Cardiac septum (tissue), 1 donor: ENCODE results near the gene TMEM179. TPM values are rescaled to one million over a fixed set of nuclear protein-coding genes. Genes with fewer than 3 reads are reported as not detected.
"Not testable (repeated sequence)": the region's sequence is repeated elsewhere in the genome, so short reads cannot be mapped to it uniquely, and the experiment has no call there.

ENCODE experiments used
- DNase-seq: peaks from one replicate; pipeline ENCODE4 v3.0.0-alpha.2; 2020; ENCODE audit warnings: low spot score
- intact Hi-C: fragments of 100-400 bp; cut with DNase I; formaldehyde crosslinking; loops from one replicate; pipeline ENCODE4 v1.14.0; 2022
- total RNA-seq: library from RNA; stranded (reverse); fragmentation: NEBNext Ultra II Directional; extraction: Animal tissue kit (Norgen Biotek cat#: 25700); gene quantifications from one replicate; pipeline ENCODE4 v1.2.1, GENCODE V29; 2021
- donor health status: DM: no; HTN: no; CAD: no.

TMEM179 gene
- total RNA-seq, 1 donor from 2014 or later: 0.89 TPM

DNA sequence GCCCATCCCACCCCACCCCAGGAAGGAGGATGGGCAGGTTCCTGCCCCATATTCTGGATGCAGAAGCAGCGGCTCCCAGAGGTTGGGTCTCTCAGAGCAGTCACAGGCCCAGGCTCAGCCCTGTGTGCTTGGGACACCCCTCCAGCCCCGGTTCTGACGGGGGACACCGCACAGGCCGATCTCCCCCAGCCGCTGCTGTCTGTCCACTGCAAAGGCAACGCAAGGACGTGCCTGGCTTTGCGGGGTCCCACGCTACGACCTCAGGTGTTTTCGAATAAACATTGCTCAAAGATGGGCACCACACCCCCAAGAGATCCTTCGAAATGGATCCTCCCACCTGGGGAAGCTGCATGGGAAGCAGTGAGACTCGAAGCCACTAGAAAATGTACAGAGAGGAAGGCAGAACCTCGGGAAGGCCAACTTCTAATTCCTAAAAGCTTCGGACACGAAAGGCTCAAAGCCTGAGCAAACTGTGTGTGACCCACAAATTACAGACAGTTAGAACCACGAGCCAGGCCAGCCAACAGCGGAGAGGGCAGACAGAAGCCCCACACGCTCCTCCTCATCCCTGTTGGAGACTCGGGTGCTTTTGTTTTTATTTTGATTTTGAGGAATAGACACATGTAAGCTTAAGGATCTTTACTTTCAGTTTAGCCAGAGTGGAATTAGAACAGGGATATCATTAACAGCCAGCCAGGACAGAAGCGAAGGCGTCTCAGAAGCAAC, 14.2 kb downstream of the TMEM179 start:
- no peak for DNase-seq
- intact Hi-C loops: no loop called here

DNA sequence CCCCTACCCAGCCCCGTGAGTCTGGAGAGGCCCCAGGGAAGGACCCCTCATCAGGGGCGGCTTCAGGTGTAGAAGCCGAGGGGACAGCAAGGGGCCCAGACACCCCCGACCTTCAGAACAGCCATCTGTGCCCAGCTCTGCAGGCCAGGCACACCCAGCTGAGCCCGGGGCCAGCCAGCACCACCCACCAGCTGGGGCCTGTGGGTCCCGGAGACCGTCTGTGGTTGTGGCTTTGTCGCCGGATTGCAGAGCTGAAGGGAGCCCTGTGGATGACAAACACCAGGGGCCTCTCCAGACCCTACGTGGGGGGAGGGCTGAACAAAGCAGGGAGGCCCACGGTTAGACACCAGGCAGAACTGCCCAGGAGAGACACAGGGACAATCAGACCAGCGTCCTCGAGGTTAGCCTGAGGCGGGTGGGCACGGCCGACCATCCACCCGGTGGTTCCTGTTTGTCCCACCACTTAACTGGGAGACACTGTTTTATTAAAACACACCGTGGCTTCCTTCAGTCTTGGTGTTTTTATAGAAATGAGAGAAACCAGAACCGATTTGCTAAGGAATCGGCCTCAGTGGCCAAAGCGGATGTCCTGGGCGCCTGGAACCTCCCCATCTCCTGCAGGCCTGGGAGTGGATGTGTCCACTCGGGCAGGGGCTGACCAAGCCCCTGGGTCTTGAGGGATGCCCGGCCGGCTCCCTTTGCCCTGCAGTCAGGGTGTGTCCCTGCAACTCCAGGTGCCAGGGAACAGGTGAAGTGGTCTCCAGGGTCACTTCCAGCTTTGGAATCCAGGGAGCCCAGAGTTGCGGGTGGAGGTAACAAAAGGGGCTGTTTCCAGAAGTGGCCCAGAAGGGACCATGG, 15.0 kb downstream of the TMEM179 start:
- intact Hi-C loops: loop anchor here (10.0 kb wide), 1 partner anchor 135 kb away; the partner anchor contains the start of gene ADSS1
- DNase-seq: no peak

DNA sequence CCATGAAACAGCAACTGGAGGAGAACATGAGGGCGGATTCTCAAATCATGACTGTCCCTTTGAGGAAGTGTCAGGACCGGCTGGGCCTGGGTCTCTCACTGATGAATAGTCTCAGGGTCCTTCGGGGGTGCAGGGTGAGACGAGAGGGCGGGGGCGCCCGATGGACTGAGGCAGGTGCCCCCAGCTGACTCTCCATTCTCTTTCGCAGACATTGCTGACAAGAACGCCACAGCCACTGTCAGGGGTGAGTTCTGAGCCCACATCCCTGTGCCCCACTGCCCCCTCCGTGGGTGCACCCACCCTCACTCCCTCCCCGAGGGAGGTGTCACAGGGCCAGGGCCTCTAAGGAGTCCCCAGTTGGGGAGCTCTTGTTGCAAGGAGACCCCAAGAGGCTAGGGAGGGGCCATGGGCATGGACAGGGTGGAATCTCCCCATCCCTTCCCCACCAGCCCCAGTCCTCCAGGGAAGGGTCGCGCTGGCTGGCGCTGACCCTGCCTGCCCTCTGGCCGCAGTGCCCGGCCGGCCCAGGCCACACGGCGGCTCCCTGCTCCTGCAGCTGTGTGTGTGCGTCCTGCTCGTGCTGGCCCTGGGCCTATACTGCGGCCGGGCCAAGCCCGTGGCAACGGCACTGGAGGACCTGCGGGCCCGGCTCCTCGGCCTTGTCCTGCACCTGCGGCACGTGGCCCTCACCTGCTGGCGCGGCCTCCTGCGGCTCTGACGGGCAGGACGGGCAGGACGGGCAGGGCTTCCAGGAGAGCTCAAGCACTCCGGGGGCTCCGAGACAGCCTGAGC, 16.3 kb downstream of the TMEM179 start:
- intact Hi-C loops: loop anchor here (10.0 kb wide), 1 partner anchor 137 kb away; the partner anchor contains the start of gene ADSS1
- DNase-seq: no peak

DNA sequence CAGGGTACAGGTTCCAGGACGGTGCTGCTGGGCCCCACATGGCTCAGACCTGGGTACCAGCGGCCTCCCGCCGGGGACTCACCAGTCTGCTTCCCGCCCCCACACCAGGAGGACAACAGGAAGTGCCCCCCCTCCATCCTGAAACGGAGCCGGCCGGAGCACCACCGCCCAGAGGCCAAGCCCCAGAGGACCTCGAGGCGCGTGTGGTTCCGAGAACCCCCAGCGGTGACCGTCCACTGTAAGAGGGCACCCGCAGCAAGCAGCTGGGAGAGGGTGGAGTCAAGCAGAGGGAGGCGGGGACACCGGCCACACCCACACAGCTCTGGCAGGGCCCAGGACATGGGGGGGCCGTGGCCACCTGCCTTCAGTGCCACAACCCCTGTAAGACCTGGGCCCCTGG, 16.9 kb downstream of the TMEM179 start:
- intact Hi-C loops: loop anchor here (10.0 kb wide), 1 partner anchor 137 kb away; the partner anchor contains the start of gene ADSS1
- no peak for DNase-seq

DNA sequence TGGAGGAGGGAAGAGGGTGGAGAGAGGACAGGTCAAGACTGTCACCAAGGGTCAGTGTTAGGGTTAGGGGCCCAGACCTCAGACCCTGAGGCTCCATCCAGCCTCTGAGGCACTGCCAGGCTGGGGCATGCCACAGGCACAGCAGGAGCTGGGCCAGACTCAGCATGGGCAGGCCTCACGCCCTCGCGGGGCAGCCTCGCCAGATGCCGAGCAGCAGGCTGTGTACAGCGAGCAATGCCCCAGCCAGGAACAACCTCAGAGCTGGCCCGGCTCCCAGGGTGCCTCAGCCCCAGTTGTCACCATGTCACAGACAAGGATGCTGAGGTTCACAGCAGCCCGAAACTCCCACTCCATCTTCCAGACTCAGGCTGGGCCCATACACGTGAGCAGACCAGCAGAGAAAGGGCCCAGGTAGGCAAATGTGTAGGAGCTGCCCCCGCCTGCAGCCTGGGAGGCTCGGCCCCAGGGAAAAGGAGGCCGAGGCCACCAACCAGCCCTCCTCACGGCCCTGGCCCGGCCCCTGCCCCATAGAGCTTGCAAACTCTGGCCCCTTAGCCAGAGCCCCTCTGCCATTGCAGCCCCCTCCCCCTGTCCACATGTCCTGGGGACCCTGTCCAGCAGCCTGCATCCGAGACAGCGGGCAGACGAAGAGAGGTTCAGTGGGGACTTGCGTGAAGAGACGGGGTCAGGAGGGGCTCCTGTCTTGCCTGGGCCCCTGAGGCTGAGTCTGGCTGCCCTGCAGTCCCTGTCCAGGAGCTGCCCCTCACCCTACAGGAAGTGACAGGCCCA, 17.5 kb downstream of the TMEM179 start:
- intact Hi-C loops: loop anchor here (10.0 kb wide), 1 partner anchor 138 kb away; the partner anchor contains the start of gene ADSS1
- DNase-seq: peak; percentile 91

DNA sequence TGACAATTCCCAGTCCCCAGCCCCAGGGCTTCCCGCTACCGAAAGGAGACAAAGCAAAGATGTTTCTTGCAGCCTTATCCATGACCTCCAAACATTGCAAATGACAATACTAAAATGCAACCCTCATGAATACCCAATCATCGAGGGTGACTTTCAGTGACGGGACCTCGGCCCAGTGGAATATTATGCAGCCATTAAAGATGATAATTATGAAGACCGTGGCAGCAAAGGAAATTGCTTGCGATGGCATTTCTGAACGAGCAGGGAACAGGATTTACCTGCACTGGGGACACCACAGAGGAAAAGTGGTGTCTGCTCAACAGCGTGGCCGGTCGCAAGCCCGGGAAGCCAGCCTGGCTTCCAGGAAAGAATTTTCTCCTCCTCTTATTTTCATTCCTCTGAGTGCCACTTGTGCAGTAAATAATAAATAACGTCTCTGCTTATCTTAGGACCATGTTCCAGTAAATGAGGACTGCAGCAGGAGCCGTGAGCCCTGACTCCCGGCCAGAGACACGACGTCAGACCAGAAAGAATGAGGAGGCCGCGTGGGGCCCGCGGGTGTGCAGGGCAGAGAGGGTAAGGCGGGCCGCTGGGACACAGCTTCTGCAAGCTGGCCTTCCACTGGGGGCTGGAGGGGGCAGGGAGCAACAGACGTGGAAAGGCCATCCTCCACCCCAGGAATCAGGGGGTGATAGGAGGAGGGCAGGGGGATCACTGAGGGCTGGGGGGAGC, 18.4 kb downstream of the TMEM179 start:
- DNase-seq: no peak
- intact Hi-C loops: loop anchor here (10.0 kb wide), 1 partner anchor 139 kb away; the partner anchor contains the start of gene ADSS1

DNA sequence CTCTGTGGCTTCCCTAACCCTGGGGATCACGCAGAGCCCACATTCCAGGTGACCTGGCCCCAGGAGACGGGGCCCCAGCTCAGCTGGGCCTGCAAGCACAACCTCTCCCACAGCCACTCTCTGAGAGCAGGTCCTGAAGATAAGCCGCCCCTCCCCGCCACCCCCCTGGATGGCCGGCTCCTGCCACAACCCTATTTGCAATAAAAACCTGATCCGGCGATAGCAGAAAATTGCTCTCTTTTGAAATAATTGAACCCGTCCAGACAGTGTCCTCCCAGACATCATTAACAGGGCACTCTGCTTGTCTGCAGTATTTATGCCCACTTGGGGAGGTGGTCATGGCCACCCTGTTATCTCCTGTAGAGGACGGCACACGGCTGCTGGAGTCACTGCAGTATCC, 20.0 kb downstream of the TMEM179 start:
- intact Hi-C loops: loop anchor here (5.0 to 10.0 kb wide), 2 partner anchors 140 to 497 kb away; partner anchors contain the start of genes ADSS1 and ASPG
- no peak for DNase-seq

DNA sequence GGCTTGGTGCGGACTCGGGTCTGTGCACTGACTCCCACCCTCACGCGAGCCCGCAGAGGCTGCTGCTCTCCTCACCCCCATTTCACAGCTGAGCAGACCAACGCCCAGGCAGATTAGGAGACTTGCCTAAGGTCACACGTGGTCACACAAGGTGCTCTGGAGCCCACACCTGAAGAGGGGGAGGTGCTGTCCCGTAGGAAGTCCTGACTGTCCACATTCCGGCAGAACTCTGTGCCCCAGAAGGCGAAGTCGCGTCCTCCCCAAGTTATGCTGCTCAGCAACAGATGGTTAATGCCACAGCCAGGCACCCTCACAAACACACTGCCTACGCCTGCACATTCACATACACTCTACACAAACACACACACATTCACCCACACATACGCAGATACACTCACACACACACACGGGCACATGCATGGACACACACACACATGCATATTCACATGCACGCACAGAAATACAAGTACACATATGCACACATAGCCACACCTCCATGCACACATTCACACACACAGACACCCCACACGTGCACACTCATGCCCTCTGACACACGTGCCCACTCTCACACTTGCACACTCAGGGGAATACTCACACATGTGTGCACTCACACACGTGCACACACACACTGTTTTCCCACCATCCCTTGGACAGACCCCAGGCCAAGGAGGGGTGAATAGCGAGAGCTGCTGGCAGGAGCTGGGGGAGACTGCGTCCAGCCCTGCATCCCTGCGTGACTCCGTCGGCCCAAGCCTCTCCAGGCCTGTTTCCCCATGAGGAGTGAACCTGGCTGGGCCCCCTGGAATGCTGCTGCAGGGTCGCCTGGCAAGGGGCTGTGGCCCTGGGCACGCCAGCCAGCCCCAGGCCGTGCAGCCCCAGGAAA, 20.9 kb downstream of the TMEM179 start:
- intact Hi-C loops: loop anchor here (5.0 to 10.0 kb wide), 2 partner anchors 141 to 496 kb away; partner anchors contain the start of genes ADSS1 and ASPG
- DNase-seq: no peak

DNA sequence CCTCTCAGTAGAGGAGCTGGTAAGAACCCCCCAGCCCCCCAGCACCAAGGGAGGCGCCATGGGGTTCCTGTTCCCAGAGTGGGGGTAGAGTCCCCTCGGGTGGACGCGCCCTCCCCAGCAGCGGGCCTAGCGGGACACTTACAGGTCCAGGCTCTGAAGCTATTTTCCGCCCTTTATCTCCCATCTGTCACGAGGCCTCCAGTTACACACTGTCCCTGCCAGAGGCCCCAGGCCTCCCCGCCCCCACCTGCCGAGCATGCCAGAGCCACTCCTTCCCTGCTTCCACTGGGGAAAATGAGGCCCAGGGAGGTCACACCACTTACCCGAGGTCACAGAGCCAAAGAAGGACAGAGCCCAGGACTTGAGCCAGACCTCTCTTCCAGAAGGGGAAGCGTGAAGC, 21.9 kb downstream of the TMEM179 start:
- peak; percentile 89 for DNase-seq
- intact Hi-C loops: loop anchor here (5.0 to 10.0 kb wide), 2 partner anchors 142 to 495 kb away; partner anchors contain the start of genes ADSS1 and ASPG

DNA sequence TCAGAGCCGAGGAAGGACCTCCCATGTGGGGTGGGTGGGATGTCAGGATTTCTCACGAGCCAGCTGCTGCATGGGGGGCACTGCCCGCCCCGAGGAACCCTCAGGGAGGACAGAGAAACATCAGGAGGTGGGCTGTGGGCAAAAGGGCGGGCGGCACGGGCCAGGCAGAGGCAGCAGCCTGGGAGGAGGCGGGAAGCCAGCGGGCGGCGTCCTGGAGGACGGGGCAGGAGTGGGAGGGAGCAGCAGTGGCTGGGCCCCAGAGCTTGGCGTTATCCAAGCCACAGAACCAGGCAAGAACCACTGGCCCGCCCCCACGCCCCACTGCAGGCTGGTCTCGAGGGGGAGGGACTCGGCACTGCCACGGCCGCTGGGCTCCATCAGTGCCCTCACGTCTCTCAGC, 22.6 kb downstream of the TMEM179 start:
- peak; percentile 88 for DNase-seq
- intact Hi-C loops: loop anchor here (5.0 to 10.0 kb wide), 2 partner anchors 143 to 495 kb away; partner anchors contain the start of genes ADSS1 and ASPG

DNA sequence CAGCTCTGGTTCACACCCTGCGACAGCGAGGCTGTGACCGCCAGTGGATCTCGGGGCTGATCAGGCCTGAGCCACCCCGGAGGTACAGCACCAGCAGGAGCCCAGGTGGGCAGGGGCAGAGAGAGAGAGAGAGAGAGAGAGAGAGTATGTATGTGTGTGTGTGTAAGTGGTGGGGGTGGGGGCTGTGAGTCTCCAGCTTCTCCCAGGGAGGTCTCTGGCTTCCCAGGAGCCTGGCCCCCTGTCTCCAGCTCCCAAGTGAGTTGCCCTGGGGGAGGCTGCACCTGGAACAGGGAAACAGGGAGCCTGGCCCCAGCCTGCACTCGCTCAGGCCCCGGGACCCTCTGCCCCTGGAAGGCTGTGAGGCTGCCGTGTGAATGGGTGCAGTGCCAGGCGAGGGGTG, 23.1 kb downstream of the TMEM179 start:
- DNase-seq: no peak
- intact Hi-C loops: loop anchor here (5.0 to 10.0 kb wide), 2 partner anchors 143 to 494 kb away; partner anchors contain the start of genes ADSS1 and ASPG

DNA sequence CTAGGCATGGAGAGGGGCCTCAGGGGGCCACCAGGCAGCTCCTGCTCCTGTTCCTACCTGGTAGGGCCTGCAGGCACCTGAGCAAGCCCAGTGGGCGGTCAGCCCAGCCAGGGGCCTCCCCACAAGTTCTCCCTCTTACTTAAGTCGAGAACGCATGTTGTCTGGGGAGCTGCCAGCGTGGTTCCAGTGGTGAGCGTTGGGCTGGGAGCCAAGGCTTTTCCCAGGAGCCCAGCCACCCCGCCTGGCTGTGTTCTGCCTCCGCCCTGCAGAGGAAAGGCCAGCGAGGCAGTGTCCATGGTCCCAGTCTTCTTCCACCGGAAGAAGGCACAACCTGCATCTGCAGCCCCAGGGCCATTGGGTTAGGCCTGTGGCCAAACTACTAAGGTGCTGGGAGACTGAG, 23.6 kb downstream of the TMEM179 start:
- intact Hi-C loops: loop anchor here (5.0 to 10.0 kb wide), 2 partner anchors 144 to 494 kb away; partner anchors contain the start of genes ADSS1 and ASPG
- peak; percentile 80 for DNase-seq

DNA sequence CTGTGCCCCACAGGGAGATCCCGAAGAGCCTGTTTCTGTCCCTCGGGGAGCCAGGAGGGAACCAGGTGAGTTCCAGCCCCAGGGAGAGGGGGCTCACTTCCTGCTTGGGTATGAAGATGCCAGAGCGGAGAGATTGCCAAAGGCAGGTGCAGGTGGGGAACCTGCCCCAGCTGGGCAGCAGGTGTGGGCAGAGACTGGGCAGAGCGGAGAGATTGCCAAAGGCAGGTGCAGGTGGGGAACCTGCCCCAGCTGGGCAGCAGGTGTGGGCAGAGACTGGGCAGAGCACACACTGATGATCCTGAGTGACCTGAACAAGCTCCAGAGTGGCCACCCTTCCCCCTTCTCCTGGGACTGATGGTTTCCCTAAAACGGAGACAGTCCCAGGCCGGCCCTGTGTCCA, 24.6 kb downstream of the TMEM179 start:
- not testable (repeated sequence) for DNase-seq
- intact Hi-C loops: loop anchor here (5.0 to 10.0 kb wide), 3 partner anchors 62 to 493 kb away; partner anchors contain the start of genes ADSS1 and ASPG

DNA sequence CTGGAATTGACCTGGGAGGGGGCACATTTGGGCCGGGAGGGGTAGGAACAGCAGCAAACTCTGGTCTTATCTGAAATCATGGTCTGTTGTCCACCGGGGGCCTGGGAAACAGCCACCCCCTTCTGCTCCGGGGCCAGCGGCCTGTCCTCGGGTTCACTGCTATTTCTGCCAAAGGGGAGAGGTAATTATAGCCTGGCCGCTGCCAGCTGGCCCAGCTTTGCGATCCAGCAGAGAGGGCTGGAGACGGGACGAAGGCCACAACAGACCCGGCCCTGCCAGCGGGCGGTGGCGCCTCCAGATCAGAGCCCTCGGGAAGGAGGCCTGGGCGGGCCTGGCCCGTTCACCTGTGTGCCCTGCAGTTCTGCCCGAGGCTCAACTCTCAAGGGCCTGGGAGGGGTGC, 25.1 kb downstream of the TMEM179 start, which contains the start of gene C14orf180:
Gene C14orf180 (plus strand): TSS at position 258 of the 400 bp plus-strand sequence. CDS start 6,667 bp downstream, outside the sequence.
- peak; percentile 85 for DNase-seq
- intact Hi-C loops: loop anchor here (5.0 kb wide), 1 partner anchor 63 kb away; no protein-coding TSS in a partner anchor

DNA sequence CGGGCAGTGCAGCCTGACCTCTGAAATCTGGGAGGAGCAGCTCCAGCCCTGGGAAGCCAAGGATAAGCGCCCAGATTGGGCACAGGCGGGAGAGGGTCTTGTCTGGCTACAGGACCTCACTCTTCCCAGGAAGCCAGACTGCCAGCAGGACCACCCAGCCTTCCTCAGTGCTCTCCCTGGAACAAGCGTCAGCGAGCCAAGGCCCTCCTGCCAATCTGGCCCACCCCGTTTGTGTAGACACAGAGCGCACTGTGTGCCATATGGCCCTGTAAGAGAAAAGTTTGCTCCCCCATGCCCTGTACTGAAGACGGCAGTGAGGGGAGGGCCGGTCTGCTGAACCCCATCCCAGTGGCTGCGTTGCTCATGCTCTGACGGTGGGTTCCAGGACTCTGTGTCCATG, 26.3 kb downstream of the TMEM179 start:
- intact Hi-C loops: loop anchor here (5.0 kb wide), 1 partner anchor 64 kb away; no protein-coding TSS in a partner anchor
- DNase-seq: no peak

DNA sequence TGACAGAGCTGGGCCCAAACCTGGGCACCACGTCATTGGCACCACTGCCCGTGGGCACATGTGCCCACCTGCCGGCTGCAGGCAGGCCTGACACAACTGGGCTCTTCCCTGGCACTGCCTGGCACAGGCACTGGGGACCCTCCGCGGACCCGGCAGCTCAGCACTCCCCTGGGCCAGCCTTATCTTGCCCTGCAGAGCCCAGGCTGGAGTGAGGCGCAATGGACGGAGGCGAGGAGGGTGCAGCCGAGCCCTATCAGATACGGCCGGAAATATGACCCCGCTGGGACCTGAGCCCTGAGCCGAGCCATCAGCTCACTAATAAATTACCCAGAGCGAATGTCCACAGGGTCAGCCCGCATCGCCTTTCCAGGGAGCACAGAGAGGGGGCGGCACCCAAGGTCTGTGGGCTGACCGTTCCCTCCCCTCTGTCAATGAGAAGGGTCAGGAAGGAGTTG, 26.7 kb downstream of the TMEM179 start:
- intact Hi-C loops: loop anchor here (5.0 kb wide), 1 partner anchor 64 kb away; no protein-coding TSS in a partner anchor
- DNase-seq: no peak
